ENCODE measurements around the gene ZNF135. TPM values are rescaled to one million over a fixed set of nuclear protein-coding genes. Genes with fewer than 3 reads are reported as not detected.

The ZNF135 gene
- total and polyA plus RNA-seq, 2 of the 4 experiments (the other 2 are of a cell fraction) = 2.4 to 2.7 TPM

DNA sequence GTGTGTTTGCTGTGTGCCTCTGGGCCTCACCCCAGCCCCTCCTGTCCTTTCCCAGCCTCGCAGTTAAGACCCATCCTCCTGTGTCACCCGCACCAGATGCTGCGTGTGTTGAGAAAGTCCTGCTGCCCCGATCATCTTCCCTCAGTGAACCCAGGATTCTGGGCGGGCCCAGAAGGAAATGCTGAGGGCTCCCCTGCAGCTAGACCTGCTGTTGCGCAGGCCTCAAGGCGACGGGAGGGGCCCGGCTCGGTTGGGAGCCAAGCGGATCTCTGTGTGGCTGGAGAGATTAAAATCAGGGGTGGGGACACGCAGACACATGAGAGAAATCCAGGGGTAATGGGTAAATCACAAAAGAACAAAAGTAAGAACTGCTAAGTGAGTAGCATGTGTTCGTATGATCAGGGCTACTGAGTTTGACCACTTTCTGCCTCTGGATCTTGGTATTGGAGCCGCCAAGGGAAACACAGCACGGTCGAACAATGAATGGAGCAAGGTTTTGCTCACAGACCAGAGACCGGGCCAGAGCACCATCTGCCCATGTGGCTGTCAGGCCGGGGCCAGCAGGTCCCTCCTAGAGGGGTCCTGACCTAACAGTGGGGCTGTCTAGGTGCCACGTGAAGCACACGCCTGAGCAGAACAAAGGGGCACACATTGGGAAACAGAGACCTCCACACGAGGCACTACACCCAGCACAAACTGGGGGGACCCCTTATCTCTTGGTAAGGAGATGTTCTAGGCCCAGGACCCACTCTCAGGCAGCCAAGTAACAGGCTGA, 18.1 kb upstream of the ZNF135 start:
- no TSS peak for BruUV-seq (replicated peaks)

More for the DNA sequence above, 18.1 kb upstream of the ZNF135 start:
- Histone ChIP-seq H3K14ac (replicated peaks; ENCODE audit: low read depth, low read length) (no peak overlapping the region), H3K9me1 (ENCODE audit: insufficient read depth, low read length) (no peaks in the 10 kb centered on the region), H2BK120ac (ENCODE audit: low read depth, low read length) (no peak overlapping the region), H3K36me3 (ENCODE audit: control insufficient read depth, insufficient read depth, low read length) (no peaks in the 10 kb centered on the region), H3K4me2 (ENCODE audit: low read depth, low read length) (no peak overlapping the region), H2AK5ac (ENCODE audit: low read depth, low read length) (no peak overlapping the region), H3K18ac (ENCODE audit: low read depth, low read length) (no peak overlapping the region), H2AK9ac (replicated peaks; ENCODE audit: low read depth, low read length, poor library complexity) (no peak overlapping the region), H3K4me1 (ENCODE audit: control insufficient read depth, insufficient read depth, low read length) (no peaks in the 10 kb centered on the region), H2BK5ac (ENCODE audit: low read depth, low read length, poor library complexity, severe bottlenecking) (no peak overlapping the region), H2AFZ (replicated peaks; ENCODE audit: low read length, poor library complexity) (no peak overlapping the region), H3K27ac (ENCODE audit: insufficient read depth, low read length) (no peak overlapping the region), H2BK15ac (ENCODE audit: low read depth, low read length) (no peak overlapping the region), H4K5ac (ENCODE audit: low read depth, low read length) (no peak overlapping the region), H4K20me1 (ENCODE audit: insufficient read depth, low read length) (no peaks in the 10 kb centered on the region), H3K56ac (ENCODE audit: extremely low read depth, insufficient read depth, low read length) (no peak overlapping the region), H4K91ac (ENCODE audit: insufficient read depth, low read depth, low read length) (no peak overlapping the region), H3K4me3 (ENCODE audit: insufficient read depth, low read depth, low read length) (no peak overlapping the region), H2BK20ac (ENCODE audit: low read depth, low read length) (no peak overlapping the region), H3K23ac (ENCODE audit: low read depth, low read length) (no peak overlapping the region), H3K4ac (ENCODE audit: low read depth, low read length) (no peak overlapping the region), H4K8ac (ENCODE audit: low read depth in 2 of 2, low read length in 2 of 2) (no peak overlapping the region), H3K27me3 (ENCODE audit: control insufficient read depth, insufficient read depth, low read length) (no peaks in the 10 kb centered on the region), H3K9ac (ENCODE audit: low read depth, low read length) (no peak overlapping the region), H3K9me3 (ENCODE audit: control insufficient read depth, insufficient read depth, low read length) (peaks cover 60% of the 10 kb centered on the region), H3K79me1 (ENCODE audit: low read depth in 1 of 2, low read length in 2 of 2) (no peaks in the 10 kb centered on the region)
- in situ Hi-C loops (cut with MboI; ENCODE audit: low sequenced_read_pairs) (no loop called here), intact Hi-C loops (cut with micrococcal nuclease) (no loop called here), dilution Hi-C loops (cut with HindIII; ENCODE audit: low sequenced_read_pairs, unreplicated experiment) (no loop called here)
- ATAC-seq (ENCODE audit: low read depth) = no peak
- POLR2A ChIA-PET (ENCODE audit: unreplicated experiment) = no interaction called here
- no peak for DNase-seq
- 63% methylated on average over 12 of the region's 21 CpGs; no CpG with 5 or more reads in 1 of the 2 experiments for WGBS, 2 experiments (ENCODE audit: extremely low coverage in 2 of 2, insufficient read length in 1 of 2)
- no peak for TF ChIP-seq FOS (IDR thresholded peaks at IDR 0.05; ENCODE audit: low read depth, low read length)
- CTCF ChIA-PET = no interaction called here
